ENCODE data around the gene C19orf38. TPM values are rescaled to one million over a fixed set of nuclear protein-coding genes. Genes with fewer than 3 reads are reported as not detected.

Gene C19orf38
- total and polyA plus RNA-seq, 9 of the 15 experiments (the other 6 are each of a cell fraction or from before 2014, with no cell fraction given), result 0.14 to 0.18 TPM; not detected in 7

GRCh38 chr19:10835754-10836478 is 12.3 kb upstream of the C19orf38 start, which contains the start of gene TMED1 (continued):
- TF ChIP-seq ZNF280A (IDR thresholded peaks at IDR 0.05; ENCODE audit: low read depth, partially characterized antibody), result no peak
- TF ChIP-seq ZNF507 (tag; conservative IDR thresholded peaks at IDR 0.05), result no peak
- TF ChIP-seq NONO (IDR thresholded peaks at IDR 0.05; ENCODE audit: low read depth in 2 of 2, low read length in 1 of 2), result no peak; a peak in 1 of 4 replicates
- TF ChIP-seq SP1 (CRISPR knock-in tag; IDR thresholded peaks at IDR 0.05), result peak; percentile 86; the same call in 1 of the 2 replicates
- TF ChIP-seq ZNF511 (CRISPR knock-in tag; IDR thresholded peaks at IDR 0.05), result no peak
- TF ChIP-seq ZBTB9 (CRISPR knock-in tag; IDR thresholded peaks at IDR 0.05), result peak; percentile 73
- TF ChIP-seq SREBF2 (CRISPR knock-in tag; IDR thresholded peaks at IDR 0.05), result no peak
- TF ChIP-seq ZNF282 (CRISPR knock-in tag; IDR thresholded peaks at IDR 0.05), result no peak
- no peak for TF ChIP-seq BRF2 (IDR thresholded peaks at IDR 0.05; ENCODE audit: borderline replicate concordance, insufficient read depth, insufficient read length)
- TF ChIP-seq KDM5B (IDR thresholded peaks at IDR 0.05; ENCODE audit: insufficient replicate concordance, low read depth, low read length), result no peak
- peak; percentile 44; the same call in 1 of the 2 replicates for TF ChIP-seq SPI1 (IDR thresholded peaks at IDR 0.05; ENCODE audit: borderline replicate concordance, low read depth, low read length)
- TF ChIP-seq ZBTB17 (CRISPR knock-in tag; IDR thresholded peaks at IDR 0.05), result peak; percentile 44; the same call in 1 of the 2 replicates
- TF ChIP-seq PRPF4 (IDR thresholded peaks at IDR 0.05; ENCODE audit: insufficient read depth, low read depth, low read length, poor library complexity, severe bottlenecking), result no peak
- TF ChIP-seq GABPB1 (CRISPR knock-in tag; IDR thresholded peaks at IDR 0.05), result 0 out of 2 replicates have a peak, but pooled peaks have one; percentile 72
- TF ChIP-seq OTX1 (CRISPR knock-in tag; IDR thresholded peaks at IDR 0.05), result peak; percentile 33; the same call in 1 of the 2 replicates
- no peak; the same call in 1 of the 2 replicates for TF ChIP-seq CCAR2 (IDR thresholded peaks at IDR 0.05; ENCODE audit: low read depth, low read length)
- peak; percentile 75 for TF ChIP-seq GABPA (tag; conservative IDR thresholded peaks at IDR 0.05; ENCODE audit: low read depth)
- TF ChIP-seq UBTF (IDR thresholded peaks at IDR 0.05; ENCODE audit: borderline replicate concordance in 1 of 2, low read depth in 2 of 2, low read length in 2 of 2), result 0 out of 4 replicates have a peak, but pooled peaks of 1 of the 2 experiments have one; percentile 55
- no peak for TF ChIP-seq NCOR1 (IDR thresholded peaks at IDR 0.05)
- TF ChIP-seq HMG20B (CRISPR knock-in tag; IDR thresholded peaks at IDR 0.05), result no peak

Measured in K562 (cell line).